HepG2 (cell line): Measurements from ENCODE around the gene RBSN. TPM values are rescaled to one million over a fixed set of nuclear protein-coding genes. Genes with fewer than 3 reads are reported as not detected.

Experiments
- CREBL2 ChIP-seq: sonication (generic); formaldehyde crosslinking; IDR thresholded peaks from 2 replicates; pipeline ENCODE4 v1.8.1; 2023; ENCODE audit warnings: missing genetic modification reagents, mild to moderate bottlenecking, borderline replicate concordance
- FOSL2 ChIP-seq: sonication (generic); formaldehyde crosslinking; IDR thresholded peaks from 2 replicates; pipeline ENCODE4 v1.4.0; 2020; ENCODE audit warnings: missing genetic modification reagents
- IKZF5 ChIP-seq: IDR thresholded peaks from 2 replicates; pipeline ENCODE4 v1.6.1; 2018; ENCODE audit warnings: missing genetic modification reagents, mild to moderate bottlenecking, missing compliant biosample characterization
- KAT8 ChIP-seq: IDR thresholded peaks from 2 replicates; pipeline ENCODE4 v1.6.1; 2016; ENCODE audit warnings: missing genetic modification reagents, missing compliant biosample characterization
- MED13 ChIP-seq: sonication (generic); formaldehyde crosslinking; IDR thresholded peaks from 2 replicates; pipeline ENCODE4 v1.5.0; 2020; ENCODE audit warnings: missing genetic modification reagents
- PREB ChIP-seq: sonication (generic); formaldehyde crosslinking; IDR thresholded peaks from 2 replicates; pipeline ENCODE4 v1.4.0; 2020; ENCODE audit warnings: missing genetic modification reagents
- TFDP2 ChIP-seq: sonication (generic); formaldehyde crosslinking; IDR thresholded peaks from 2 replicates; pipeline ENCODE4 v1.4.0; 2020; ENCODE audit warnings: missing genetic modification reagents
- TMF1 ChIP-seq: sonication (generic); formaldehyde crosslinking; IDR thresholded peaks from 2 replicates; pipeline ENCODE4 v1.8.1; 2022; ENCODE audit warnings: low read depth, missing genetic modification reagents
- ZFAT ChIP-seq: sonication (generic); formaldehyde crosslinking; conservative IDR thresholded peaks from 2 replicates; pipeline ENCODE4 v1.8.1; 2023; ENCODE audit warnings: missing genetic modification reagents, inconsistent platforms
- ZFX ChIP-seq: sonication (generic); formaldehyde crosslinking; IDR thresholded peaks from 2 replicates; pipeline ENCODE4 v1.4.0; 2020; ENCODE audit warnings: mild to moderate bottlenecking, low read depth, missing genetic modification reagents, moderate library complexity
- ZFY ChIP-seq: sonication (generic); formaldehyde crosslinking; IDR thresholded peaks from 2 replicates; pipeline ENCODE4 v1.4.0; 2020; ENCODE audit warnings: missing genetic modification reagents
- ZMYM2 ChIP-seq: sonication (generic); formaldehyde crosslinking; IDR thresholded peaks from 2 replicates; pipeline ENCODE4 v1.8.0; 2022; ENCODE audit warnings: mild to moderate bottlenecking, missing genetic modification reagents
- ZMYM3 ChIP-seq: sonication (generic); formaldehyde crosslinking; IDR thresholded peaks from 2 replicates; pipeline ENCODE4 v1.5.1; 2020; ENCODE audit warnings: mild to moderate bottlenecking, missing genetic modification reagents
- ZNF354B ChIP-seq: sonication (generic); formaldehyde crosslinking; IDR thresholded peaks from 2 replicates; pipeline ENCODE4 v1.8.0; 2022; ENCODE audit warnings: mild to moderate bottlenecking, missing genetic modification reagents
- ZSCAN21 ChIP-seq: sonication (generic); formaldehyde crosslinking; IDR thresholded peaks from 2 replicates; pipeline ENCODE4 v1.8.0; 2022; ENCODE audit warnings: mild to moderate bottlenecking, missing genetic modification reagents, moderate library complexity, borderline replicate concordance
- ZSCAN31 ChIP-seq: sonication (generic); formaldehyde crosslinking; IDR thresholded peaks from 2 replicates; pipeline ENCODE4 v1.5.0; 2020; ENCODE audit warnings: low read depth, mild to moderate bottlenecking, missing genetic modification reagents
- polyA plus RNA-seq, 8 experiments: library from polyadenylated mRNA; depleted of rRNA in 3 of 8; stranded (reverse) in 7 of 8; unstranded in 1 of 8; fragments of >200 nt; fragmentation: Illumina TruSeq in 4 of 8; extraction: Trizol in 4 of 8; gene quantifications; 2 replicates each; pipeline versions ENCODE4 v1.2.1 to v1.2.3, GENCODE V29; 2011 to 2016; ENCODE audit warnings: low read depth in 4 of 8, missing spikeins in 1 of 8, mixed read lengths in 1 of 8; ENCODE audit not compliant: insufficient read depth in 1 of 8
- total RNA-seq, 5 experiments: library from RNA; depleted of rRNA; stranded (reverse); fragments of >200 nt; fragmentation: Illumina TruSeq; extraction: Trizol; gene quantifications; 2 replicates each; pipeline ENCODE4 v1.2.3, GENCODE V29; 2016; ENCODE audit warnings: low read depth in 1 of 5
- TF ChIP-seq, protein P1 (sequence below): sonication (generic); formaldehyde crosslinking; IDR thresholded peaks from 2 replicates; pipeline ENCODE4 v1.4.0; 2020; ENCODE audit warnings: low read depth, missing genetic modification reagents
- TF ChIP-seq, protein P2 (sequence below): sonication (generic); formaldehyde crosslinking; IDR thresholded peaks from 2 replicates; pipeline ENCODE4 v1.4.0; 2020; ENCODE audit warnings: missing genetic modification reagents, borderline replicate concordance

The RBSN gene
- total and polyA plus RNA-seq, 2 of the 13 experiments (the other 11 are each of a cell fraction or from before 2014, with no cell fraction given) = 7.9 to 11.8 TPM

GRCh38 chr3:15064835-15065549 lies 34.0 kb downstream of the RBSN start, which contains the start of gene MRPS25 (continued):
- TF ChIP-seq, protein P1, sequence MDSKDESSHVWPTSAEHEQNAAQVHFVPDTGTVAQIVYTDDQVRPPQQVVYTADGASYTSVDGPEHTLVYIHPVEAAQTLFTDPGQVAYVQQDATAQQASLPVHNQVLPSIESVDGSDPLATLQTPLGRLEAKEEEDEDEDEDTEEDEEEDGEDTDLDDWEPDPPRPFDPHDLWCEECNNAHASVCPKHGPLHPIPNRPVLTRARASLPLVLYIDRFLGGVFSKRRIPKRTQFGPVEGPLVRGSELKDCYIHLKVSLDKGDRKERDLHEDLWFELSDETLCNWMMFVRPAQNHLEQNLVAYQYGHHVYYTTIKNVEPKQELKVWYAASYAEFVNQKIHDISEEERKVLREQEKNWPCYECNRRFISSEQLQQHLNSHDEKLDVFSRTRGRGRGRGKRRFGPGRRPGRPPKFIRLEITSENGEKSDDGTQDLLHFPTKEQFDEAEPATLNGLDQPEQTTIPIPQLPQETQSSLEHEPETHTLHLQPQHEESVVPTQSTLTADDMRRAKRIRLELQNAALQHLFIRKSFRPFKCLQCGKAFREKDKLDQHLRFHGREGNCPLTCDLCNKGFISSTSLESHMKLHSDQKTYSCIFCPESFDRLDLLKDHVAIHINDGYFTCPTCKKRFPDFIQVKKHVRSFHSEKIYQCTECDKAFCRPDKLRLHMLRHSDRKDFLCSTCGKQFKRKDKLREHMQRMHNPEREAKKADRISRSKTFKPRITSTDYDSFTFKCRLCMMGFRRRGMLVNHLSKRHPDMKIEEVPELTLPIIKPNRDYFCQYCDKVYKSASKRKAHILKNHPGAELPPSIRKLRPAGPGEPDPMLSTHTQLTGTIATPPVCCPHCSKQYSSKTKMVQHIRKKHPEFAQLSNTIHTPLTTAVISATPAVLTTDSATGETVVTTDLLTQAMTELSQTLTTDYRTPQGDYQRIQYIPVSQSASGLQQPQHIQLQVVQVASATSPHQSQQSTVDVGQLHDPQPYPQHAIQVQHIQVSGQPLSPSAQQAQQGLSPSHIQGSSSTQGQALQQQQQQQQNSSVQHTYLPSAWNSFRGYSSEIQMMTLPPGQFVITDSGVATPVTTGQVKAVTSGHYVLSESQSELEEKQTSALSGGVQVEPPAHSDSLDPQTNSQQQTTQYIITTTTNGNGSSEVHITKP = peak; percentile 50; the same call in 1 of the 2 replicates
- TF ChIP-seq ZMYM2 (CRISPR knock-in tag) (no peak), KAT8 (CRISPR knock-in tag) (peak; percentile 92), TFDP2 (CRISPR knock-in tag) (peak; percentile 93), ZFX (CRISPR knock-in tag) (peak; percentile 93), ZFAT (CRISPR knock-in tag) (no peak), ZSCAN21 (CRISPR knock-in tag) (peak; percentile 87; the same call in 1 of the 2 replicates), TMF1 (CRISPR knock-in tag) (no peak), ZFY (peak; percentile 92), FOSL2 (peak; percentile 39), PREB (CRISPR knock-in tag) (no peak), CREBL2 (CRISPR knock-in tag) (no peak), MED13 (CRISPR knock-in tag) (peak; percentile 33; the same call in 1 of the 2 replicates), ZMYM3 (CRISPR knock-in tag) (peak; percentile 73), IKZF5 (peak; percentile 76), ZSCAN31 (CRISPR knock-in tag) (peak; percentile 82; the same call in 1 of the 2 replicates), ZNF354B (CRISPR knock-in tag) (no peak)
- TF ChIP-seq, protein P2, sequence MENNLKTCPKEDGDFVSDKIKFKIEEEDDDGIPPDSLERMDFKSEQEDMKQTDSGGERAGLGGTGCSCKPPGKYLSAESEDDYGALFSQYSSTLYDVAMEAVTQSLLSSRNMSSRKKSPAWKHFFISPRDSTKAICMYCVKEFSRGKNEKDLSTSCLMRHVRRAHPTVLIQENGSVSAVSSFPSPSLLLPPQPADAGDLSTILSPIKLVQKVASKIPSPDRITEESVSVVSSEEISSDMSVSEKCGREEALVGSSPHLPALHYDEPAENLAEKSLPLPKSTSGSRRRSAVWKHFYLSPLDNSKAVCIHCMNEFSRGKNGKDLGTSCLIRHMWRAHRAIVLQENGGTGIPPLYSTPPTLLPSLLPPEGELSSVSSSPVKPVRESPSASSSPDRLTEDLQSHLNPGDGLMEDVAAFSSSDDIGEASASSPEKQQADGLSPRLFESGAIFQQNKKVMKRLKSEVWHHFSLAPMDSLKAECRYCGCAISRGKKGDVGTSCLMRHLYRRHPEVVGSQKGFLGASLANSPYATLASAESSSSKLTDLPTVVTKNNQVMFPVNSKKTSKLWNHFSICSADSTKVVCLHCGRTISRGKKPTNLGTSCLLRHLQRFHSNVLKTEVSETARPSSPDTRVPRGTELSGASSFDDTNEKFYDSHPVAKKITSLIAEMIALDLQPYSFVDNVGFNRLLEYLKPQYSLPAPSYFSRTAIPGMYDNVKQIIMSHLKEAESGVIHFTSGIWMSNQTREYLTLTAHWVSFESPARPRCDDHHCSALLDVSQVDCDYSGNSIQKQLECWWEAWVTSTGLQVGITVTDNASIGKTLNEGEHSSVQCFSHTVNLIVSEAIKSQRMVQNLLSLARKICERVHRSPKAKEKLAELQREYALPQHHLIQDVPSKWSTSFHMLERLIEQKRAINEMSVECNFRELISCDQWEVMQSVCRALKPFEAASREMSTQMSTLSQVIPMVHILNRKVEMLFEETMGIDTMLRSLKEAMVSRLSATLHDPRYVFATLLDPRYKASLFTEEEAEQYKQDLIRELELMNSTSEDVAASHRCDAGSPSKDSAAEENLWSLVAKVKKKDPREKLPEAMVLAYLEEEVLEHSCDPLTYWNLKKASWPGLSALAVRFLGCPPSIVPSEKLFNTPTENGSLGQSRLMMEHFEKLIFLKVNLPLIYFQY (CRISPR knock-in tag) = peak; percentile 58; the same call in 1 of the 2 replicates
